Fibroblast of mammary gland (primary cell): Measurements from ENCODE around the gene STAP1.
"Not testable (repeated sequence)": the region's sequence is repeated elsewhere in the genome, so short reads cannot be mapped to it uniquely, and the experiment has no call there.

ENCODE experiments used
- DNase-seq: peaks from one replicate; pipeline ENCODE4 v3.0.0-alpha.2; 2010; ENCODE audit warnings: low read depth
- H3K4me3 ChIP-seq: 2 replicates; pipeline ENCODE4 v1.5.1; 2011; ENCODE audit warnings: low read depth, mild to moderate bottlenecking, low read length, moderate library complexity; ENCODE audit not compliant: control insufficient read depth
- TF ChIP-seq, protein P1 (sequence below): conservative IDR thresholded peaks from 2 replicates; pipeline ENCODE4 v1.5.1; 2011; ENCODE audit warnings: low read depth, low read length, inconsistent platforms; ENCODE audit not compliant: control insufficient read depth, insufficient read depth

The STAP1 gene

DNA sequence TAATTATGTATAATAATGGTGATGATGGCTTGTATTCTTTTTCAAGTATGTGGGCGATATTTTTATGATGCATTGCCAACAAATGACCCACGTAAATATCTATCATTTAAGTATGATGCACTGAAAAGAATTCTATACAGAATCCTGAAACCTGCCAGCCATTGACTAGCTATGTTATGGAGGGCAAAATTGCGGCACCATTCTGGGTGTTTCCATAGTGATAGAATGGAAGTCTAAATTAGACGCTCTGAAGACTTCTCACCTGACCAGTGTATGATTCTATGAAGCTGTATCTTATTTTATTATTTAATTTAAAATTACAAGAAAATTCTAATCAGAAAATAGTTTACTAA is 12.5 kb upstream of the STAP1 start:
- no peak for DNase-seq
- peak overlapping the region; percentile 46 for H3K4me3 ChIP-seq
- TF ChIP-seq, protein P1, sequence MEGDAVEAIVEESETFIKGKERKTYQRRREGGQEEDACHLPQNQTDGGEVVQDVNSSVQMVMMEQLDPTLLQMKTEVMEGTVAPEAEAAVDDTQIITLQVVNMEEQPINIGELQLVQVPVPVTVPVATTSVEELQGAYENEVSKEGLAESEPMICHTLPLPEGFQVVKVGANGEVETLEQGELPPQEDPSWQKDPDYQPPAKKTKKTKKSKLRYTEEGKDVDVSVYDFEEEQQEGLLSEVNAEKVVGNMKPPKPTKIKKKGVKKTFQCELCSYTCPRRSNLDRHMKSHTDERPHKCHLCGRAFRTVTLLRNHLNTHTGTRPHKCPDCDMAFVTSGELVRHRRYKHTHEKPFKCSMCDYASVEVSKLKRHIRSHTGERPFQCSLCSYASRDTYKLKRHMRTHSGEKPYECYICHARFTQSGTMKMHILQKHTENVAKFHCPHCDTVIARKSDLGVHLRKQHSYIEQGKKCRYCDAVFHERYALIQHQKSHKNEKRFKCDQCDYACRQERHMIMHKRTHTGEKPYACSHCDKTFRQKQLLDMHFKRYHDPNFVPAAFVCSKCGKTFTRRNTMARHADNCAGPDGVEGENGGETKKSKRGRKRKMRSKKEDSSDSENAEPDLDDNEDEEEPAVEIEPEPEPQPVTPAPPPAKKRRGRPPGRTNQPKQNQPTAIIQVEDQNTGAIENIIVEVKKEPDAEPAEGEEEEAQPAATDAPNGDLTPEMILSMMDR: no peak

DNA sequence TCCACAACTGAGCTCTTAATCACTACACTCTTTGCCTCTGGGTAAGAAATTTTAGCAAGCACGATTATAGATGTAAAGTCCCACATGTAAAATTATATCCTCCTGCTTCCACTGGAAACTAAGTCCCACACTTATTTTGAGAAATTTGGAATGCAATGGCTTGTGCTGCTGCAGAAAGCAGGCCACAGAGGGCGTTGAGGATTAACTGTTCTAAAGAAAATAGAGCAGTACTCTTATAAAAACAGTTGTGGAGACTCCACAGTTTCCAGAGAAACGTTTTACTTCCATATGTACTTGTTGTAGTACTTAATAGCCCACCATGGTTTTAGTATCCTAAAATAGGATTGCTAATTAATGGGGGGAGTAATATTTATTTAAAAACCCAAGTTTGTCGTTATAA is 11.6 kb upstream of the STAP1 start:
- TF ChIP-seq, protein P1: no peak
- no peak for DNase-seq
- H3K4me3 ChIP-seq: no peak overlapping the region

DNA sequence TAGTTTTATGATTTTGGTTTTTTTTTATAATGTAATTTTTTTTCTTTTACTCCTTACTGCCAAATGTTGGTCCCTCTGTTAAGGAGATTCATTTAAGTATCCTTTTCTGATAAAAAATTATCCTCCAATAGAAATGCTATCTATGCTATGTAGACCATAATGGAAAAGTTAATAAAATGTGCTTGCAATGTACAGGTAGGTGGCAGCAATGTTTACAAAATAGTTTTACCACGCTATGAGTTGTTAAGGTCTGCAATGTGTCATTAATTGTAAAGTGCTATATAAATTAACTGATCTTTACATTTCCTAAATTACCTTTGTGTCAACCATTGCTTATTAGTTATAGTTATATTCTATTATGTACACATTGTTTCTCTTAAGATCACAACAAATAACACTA is 9.4 kb upstream of the STAP1 start:
- DNase-seq: peak; percentile 45
- TF ChIP-seq, protein P1: peak; percentile 36

GRCh38 chr4:67550451-67550850 is 8.1 kb upstream of the STAP1 start:
- TF ChIP-seq, protein P1: no peak
- no peak for DNase-seq

More for the DNA sequence above, 9.4 kb upstream of the STAP1 start:
- H3K4me3 ChIP-seq: no peak overlapping the region

DNA sequence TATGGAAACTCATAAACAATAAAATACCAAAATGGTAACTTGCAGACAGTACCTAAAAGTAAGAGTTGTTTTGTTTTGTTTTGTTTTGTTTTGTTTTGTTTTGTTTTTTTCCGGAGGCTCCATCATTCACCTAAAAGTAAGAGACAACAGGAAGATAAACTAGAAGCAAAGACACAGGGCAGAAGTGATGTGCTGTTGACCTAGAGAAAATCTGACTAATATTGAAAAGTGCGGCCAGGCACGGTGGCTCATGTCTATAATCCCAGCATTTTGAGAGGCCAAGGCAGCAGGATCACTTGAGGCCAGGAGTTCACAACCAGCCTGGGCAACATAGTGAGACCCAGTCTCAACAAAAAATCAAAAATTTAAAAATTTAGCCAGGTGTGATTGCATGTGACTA is 7.7 kb upstream of the STAP1 start:
- TF ChIP-seq, protein P1: no peak
- DNase-seq: no peak

More at GRCh38 chr4:67550451-67550850, 8.1 kb upstream of the STAP1 start:
- H3K4me3 ChIP-seq: no peak overlapping the region

GRCh38 chr4:67552146-67552792 is 6.3 kb upstream of the STAP1 start:
- not testable (repeated sequence) for DNase-seq, H3K4me3 ChIP-seq

More for the DNA sequence above, 7.7 kb upstream of the STAP1 start:
- no peak overlapping the region for H3K4me3 ChIP-seq

GRCh38 chr4:67554096-67554495 is 4.4 kb upstream of the STAP1 start:
- TF ChIP-seq, protein P1: no peak
- no peak for DNase-seq
- H3K4me3 ChIP-seq: no peak overlapping the region
